ENCODE results near the gene COX20. TPM values are rescaled to one million over a fixed set of nuclear protein-coding genes. Genes with fewer than 3 reads are reported as not detected.

Gene COX20
- total RNA-seq, 1 donor from 2014 or later: 30.0 TPM

DNA sequence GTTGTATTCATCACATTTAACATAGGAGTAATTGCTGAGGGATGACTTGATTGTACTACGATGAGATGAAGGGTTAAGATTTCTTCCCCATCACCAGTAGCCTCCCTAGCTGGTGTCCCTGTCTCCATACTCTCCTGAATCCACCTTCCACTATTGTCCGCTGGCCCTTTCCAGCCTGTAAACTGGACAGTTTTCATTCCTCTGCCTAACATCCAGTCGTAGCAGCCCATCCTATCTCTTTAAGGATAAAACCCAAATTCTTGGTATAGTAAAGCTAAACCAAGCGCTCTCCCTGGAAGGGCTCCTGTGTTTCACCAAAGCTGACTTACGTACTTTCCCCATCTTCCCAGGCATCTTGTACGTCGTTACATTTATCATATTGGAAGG is 670 bp downstream of the COX20 start:
- no peaks in the 10 kb centered on the region for H3K27me3 Mint-ChIP-seq
- peak; percentile 72 for DNase-seq
- H3K9me3 Mint-ChIP-seq: peaks cover 8% of the 10 kb centered on the region
- intact Hi-C loops (cut with micrococcal nuclease): loop anchor here (1.0 to 10.0 kb wide), 6 partner anchors 8 to 1499 kb away; partner anchors contain the start of gene KIF26B
- peaks cover 49% of the 10 kb centered on the region for H3K4me1 Mint-ChIP-seq
- H3K4me3 Mint-ChIP-seq: peak overlapping the region; percentile 91
- peaks cover 44% of the 10 kb centered on the region for H3K36me3 Mint-ChIP-seq (ENCODE audit: low read depth)
- H3K27ac Mint-ChIP-seq: peak overlapping the region; percentile 99

DNA sequence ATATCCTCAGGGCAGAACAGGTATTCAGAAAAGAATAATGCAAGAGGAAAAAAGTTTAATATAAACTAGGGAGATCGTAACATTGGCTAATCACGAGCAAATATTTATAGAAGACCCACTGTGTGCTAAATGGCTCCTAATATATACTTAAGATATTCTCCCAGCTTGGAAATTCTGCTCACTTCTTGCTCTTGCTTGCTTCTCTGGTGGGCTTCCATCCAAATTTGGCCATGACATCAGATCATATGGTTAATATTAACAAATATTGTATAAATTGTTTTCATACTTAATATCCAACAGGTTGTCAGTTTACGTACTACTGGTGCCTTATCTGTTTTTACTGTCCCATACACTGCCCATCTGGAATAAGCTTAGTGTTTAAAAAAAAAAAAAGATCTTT is 1.1 kb downstream of the COX20 start:
- H3K4me3 Mint-ChIP-seq: peak overlapping the region; percentile 91
- peaks cover 8% of the 10 kb centered on the region for H3K9me3 Mint-ChIP-seq
- H3K36me3 Mint-ChIP-seq (ENCODE audit: low read depth): peaks cover 47% of the 10 kb centered on the region
- no peak for DNase-seq
- intact Hi-C loops (cut with micrococcal nuclease): loop anchor here (1.0 to 10.0 kb wide), 6 partner anchors 8 to 1498 kb away; partner anchors contain the start of gene KIF26B
- no peaks in the 10 kb centered on the region for H3K27me3 Mint-ChIP-seq
- peaks cover 51% of the 10 kb centered on the region for H3K4me1 Mint-ChIP-seq
- H3K27ac Mint-ChIP-seq: peak overlapping the region; percentile 99

DNA sequence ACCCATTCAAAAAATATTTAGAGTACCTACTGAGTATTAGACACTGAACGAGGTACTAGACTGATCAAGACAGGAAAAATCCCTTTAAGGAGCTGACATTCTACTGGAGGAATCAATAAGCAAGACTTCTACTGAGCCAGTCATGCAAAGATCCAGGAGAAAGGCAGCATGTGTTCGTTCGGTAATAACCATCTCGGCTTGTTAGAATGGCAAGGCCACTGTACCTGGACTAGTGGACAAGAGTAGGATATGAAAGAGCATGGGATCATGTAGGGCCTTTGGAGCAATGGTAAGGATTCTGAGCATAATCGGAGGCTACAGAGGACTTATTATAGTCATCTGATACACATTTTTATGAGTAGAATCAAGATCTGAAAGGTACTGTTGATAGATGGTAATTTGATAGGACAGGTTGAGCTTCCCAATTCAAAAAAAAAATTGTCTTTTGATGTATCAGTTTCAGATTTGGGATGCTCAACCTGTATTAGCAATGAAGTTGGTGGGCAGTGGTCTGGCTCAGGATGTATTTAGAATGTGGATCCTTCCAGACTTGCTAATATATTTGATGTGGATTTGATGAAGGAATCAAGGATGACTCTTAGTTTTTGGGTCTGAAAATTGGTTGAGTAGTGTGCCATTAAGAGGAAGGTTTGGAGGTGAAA is 2.3 kb downstream of the COX20 start:
- Mint-ChIP-seq H3K27ac (peak overlapping the region; percentile 57), H3K4me3 (peak overlapping the region; percentile 91), H3K9me3 (peaks cover 8% of the 10 kb centered on the region), H3K27me3 (no peaks in the 10 kb centered on the region), H3K36me3 (ENCODE audit: low read depth) (peaks cover 55% of the 10 kb centered on the region), H3K4me1 (peaks cover 55% of the 10 kb centered on the region)
- DNase-seq: no peak
- intact Hi-C loops (cut with micrococcal nuclease): loop anchor here (10.0 kb wide), 5 partner anchors 317 to 1497 kb away; partner anchors contain the start of gene KIF26B

DNA sequence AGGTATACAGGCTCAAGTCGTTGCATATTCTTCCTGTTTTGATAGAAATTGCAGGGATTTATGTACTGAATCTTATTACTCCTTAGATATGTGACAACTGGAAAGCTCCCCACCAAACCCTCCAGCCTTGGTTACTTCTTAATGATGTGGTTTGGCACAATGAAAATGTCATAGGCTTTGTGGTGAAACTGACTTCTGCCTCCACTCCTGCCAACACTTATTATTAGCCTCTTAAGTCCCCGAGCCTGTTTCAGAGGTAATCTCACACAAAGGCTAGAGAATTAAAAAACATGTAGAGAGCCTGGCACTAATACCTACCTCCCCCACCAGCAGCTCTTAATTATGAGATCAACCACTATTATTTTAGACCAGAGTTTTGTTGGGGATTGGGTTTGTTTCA is 4.2 kb downstream of the COX20 start:
- Mint-ChIP-seq H3K27ac (no peak overlapping the region), H3K27me3 (no peaks in the 10 kb centered on the region), H3K36me3 (ENCODE audit: low read depth) (peaks cover 68% of the 10 kb centered on the region), H3K4me3 (no peak overlapping the region), H3K4me1 (peaks cover 51% of the 10 kb centered on the region), H3K9me3 (peaks cover 8% of the 10 kb centered on the region)
- intact Hi-C loops (cut with micrococcal nuclease): loop anchor here (10.0 kb wide), 5 partner anchors 315 to 1495 kb away; partner anchors contain the start of gene KIF26B
- no peak for DNase-seq

DNA sequence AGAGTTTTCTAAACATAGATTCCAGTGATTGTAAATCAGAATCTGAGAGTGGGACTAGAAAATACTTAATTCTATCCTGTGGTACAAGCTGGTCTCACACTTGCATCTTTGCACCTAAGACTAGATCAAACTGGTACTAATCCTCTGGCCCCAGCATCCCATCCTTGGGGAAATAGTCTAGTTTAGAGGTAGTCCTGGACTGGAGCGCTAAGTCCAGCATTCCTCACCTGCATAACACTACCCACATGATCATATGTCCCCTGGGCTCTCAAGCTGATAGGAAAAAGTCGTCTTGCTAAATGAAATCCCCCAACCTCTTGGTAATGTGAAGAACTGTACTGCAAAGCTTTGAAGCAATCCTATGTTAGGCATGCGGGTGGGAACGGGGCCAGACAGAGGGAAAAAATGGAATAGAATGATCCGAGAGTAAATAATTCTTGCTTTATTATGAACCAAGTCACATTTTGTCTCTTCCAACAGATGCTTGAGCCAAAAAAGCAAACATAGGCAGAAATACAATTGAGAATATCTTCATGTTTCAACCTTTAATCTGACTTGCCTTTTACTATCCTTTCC is 4.8 kb downstream of the COX20 start:
- H3K4me1 Mint-ChIP-seq: peaks cover 50% of the 10 kb centered on the region
- intact Hi-C loops (cut with micrococcal nuclease): no loop called here
- H3K4me3 Mint-ChIP-seq: no peak overlapping the region
- H3K27me3 Mint-ChIP-seq: no peaks in the 10 kb centered on the region
- peak overlapping the region; percentile 39 for H3K27ac Mint-ChIP-seq
- DNase-seq: no peak
- H3K36me3 Mint-ChIP-seq (ENCODE audit: low read depth): peaks cover 72% of the 10 kb centered on the region
- peaks cover 8% of the 10 kb centered on the region for H3K9me3 Mint-ChIP-seq

DNA sequence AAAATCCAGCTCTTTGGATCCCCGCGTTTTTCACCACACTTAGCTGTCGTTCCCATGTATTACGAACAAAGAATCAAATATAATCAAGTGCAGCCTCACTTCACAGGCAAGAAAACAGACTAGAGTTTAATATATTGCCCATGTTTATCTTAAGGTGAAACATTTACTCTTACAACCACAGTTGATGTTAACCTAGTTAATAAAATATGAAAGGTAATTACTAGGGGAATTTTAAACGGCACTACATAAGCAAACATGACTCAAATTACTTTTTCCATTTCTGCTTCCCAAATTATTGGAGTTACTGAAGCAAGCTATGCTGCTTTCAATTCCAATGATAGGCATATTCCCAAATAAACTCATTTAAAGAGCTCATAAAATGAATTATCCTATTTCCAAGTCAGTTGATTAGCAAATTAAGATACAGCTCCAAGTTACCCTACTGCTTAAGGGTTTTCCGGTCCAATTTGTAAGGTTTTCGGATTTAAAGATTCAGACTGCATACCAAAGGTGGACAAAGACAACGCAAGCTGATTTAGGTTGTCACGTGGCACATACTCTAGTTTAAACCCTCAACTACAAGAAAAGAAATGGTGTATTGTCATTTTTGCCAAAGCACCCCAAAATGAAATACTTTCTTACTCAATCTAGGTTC is 5.9 kb downstream of the COX20 start:
- peaks cover 8% of the 10 kb centered on the region for H3K9me3 Mint-ChIP-seq
- intact Hi-C loops (cut with micrococcal nuclease): no loop called here
- DNase-seq: no peak
- peaks cover 77% of the 10 kb centered on the region for H3K36me3 Mint-ChIP-seq (ENCODE audit: low read depth)
- H3K27me3 Mint-ChIP-seq: no peaks in the 10 kb centered on the region
- peaks cover 53% of the 10 kb centered on the region for H3K4me1 Mint-ChIP-seq
- no peak overlapping the region for H3K4me3 Mint-ChIP-seq
- no peak overlapping the region for H3K27ac Mint-ChIP-seq

DNA sequence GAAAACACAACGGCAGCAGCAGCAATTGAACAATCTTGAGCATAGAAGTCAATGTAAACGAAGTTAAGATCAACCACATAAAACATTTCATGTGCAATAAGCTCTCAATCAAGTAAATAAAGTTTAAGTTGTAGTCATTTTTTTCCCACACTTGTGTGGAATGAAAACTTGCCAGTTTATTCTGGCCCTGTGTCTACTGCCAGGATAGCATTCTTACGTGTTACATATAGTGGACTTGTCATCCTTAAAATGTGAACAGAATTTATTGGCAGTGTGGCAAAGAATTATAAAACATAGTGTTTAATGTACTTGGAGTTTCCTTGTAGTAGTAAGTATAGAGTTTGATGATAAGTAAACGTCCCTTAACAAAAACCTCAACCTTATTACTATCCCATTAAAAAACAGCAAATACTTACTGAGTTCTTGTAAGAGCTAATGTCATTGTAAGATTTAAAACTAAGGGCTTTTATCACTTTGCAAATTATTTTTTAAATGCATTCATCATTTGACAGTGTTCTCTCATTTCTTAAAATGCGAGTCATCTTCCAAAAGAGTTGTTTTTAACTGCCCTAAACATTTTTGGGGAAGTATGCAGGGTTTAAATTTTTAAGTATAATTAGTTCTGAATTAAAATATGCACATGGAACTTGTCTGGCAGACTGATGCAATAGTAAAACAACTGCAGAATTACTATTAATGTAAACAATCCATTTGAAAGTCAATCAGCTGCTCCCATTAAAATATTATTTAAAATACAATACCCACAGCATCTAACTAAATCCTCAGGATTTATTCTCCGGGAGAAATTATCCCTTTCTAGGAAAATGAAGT is 7.9 kb downstream of the COX20 start:
- intact Hi-C loops (cut with micrococcal nuclease): no loop called here
- H3K27me3 Mint-ChIP-seq: no peaks in the 10 kb centered on the region
- H3K9me3 Mint-ChIP-seq: no peaks in the 10 kb centered on the region
- peaks cover 76% of the 10 kb centered on the region for H3K36me3 Mint-ChIP-seq (ENCODE audit: low read depth)
- peaks cover 43% of the 10 kb centered on the region for H3K4me1 Mint-ChIP-seq
- H3K27ac Mint-ChIP-seq: no peak overlapping the region
- DNase-seq: no peak
- H3K4me3 Mint-ChIP-seq: no peak overlapping the region

DNA sequence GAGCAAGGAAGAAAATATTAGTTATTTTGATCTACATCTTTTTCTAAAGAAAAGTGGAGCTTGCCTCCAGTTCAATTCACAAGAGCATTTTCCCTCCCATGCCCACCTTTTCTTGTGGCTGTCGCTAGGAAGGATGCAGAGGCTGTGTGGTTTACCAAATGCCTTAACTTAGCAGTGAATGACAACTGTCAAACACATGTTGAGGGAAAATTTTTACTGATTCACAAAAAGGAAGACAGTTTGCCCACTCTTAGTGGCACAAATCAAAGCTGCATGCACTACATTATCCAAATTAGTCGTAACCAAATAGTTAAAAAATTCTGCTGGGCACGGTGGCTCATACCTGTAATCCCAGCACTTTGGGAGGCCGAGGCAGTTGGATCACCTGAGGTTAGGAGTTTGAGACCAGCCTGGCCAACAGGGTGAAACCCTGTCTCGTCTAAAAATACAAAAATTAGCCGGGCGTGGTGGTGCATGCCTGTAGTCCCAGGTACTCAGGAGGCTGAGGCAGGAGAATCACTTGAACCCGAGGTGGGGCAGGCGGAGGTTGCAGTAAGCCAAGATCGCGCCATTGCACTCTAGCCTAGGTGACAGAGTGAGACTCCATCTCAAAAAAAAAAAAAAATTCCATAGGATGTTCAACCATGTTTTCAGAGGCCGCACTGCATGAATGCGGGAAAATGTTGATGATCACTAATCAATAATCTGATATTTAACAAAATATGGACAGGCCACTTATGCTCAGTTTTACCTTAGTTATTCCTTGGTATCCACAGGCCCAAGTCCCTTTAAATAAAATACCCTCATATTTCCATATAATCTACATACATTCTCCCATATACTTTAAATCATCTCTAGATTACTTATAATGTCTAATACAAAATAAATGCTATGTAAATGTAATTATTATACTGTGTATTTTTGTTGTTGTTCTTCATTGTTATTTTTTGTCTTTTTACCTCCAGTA is 9.0 kb downstream of the COX20 start:
- intact Hi-C loops (cut with micrococcal nuclease): loop anchor here (1.0 kb wide), 1 partner anchor 8 kb away; no protein-coding TSS in a partner anchor
- DNase-seq: no peak
- peak overlapping the region; percentile 15 for H3K4me3 Mint-ChIP-seq
- peaks cover 43% of the 10 kb centered on the region for H3K4me1 Mint-ChIP-seq
- H3K9me3 Mint-ChIP-seq: no peaks in the 10 kb centered on the region
- peak overlapping the region; percentile 51 for H3K27ac Mint-ChIP-seq
- peaks cover 80% of the 10 kb centered on the region for H3K36me3 Mint-ChIP-seq (ENCODE audit: low read depth)
- H3K27me3 Mint-ChIP-seq: no peaks in the 10 kb centered on the region

DNA sequence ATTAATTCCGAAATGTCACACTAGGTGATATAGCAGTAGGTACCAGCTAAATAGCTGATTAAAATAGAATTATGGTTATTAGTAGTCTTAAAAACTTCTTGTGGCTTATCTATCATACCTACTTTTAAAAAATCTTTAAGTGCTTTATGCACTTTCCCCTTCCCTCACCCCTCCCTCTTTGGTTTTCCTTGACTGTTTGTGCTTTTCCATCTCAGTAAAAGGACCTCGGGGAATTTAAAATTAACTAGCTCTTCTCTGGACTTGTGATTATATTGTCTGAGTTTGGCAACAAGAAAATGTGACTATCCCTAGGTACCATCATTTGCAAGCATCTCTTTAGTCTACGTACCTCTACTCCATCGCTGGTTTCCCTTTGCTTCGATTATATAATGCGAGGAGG is 11.2 kb downstream of the COX20 start:
- Mint-ChIP-seq H3K27me3 (no peaks in the 10 kb centered on the region), H3K9me3 (no peaks in the 10 kb centered on the region), H3K36me3 (ENCODE audit: low read depth) (peaks cover 80% of the 10 kb centered on the region), H3K4me3 (no peak overlapping the region), H3K4me1 (peaks cover 38% of the 10 kb centered on the region), H3K27ac (no peak overlapping the region)
- intact Hi-C loops (cut with micrococcal nuclease): no loop called here
- no peak for DNase-seq

DNA sequence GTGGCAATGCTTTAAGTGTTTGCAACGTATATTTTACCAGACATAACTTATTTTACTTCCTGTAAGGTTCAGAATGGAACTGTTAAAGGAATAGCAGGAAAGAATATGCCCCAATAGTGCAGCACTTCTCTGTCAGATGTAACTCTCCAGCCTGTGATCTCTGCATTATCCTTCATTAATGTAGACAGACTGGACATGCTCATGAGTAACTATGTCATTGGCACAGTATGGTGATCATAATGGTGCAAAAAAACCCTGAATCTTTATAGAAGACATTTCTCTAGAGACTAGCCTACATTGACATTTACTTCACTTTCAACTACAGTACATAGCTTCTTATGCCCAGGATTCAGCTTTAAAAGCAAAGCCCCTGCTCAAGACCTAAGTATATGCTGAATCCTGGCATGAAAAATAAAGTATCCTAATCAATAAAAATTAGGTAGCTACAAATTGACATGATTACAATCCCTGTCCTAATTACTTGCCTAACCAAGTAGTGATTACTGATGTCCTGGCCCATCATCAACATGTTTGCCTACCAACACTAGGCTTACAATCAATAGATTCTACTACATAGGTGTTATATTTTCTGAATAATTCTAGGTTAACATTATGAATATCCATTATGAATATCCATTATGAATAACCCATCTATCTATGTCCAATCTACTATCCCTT is 13.9 kb downstream of the COX20 start:
- H3K4me1 Mint-ChIP-seq: peaks cover 43% of the 10 kb centered on the region
- no peak overlapping the region for H3K4me3 Mint-ChIP-seq
- peaks cover 84% of the 10 kb centered on the region for H3K36me3 Mint-ChIP-seq (ENCODE audit: low read depth)
- H3K27me3 Mint-ChIP-seq: no peaks in the 10 kb centered on the region
- DNase-seq: no peak
- intact Hi-C loops (cut with micrococcal nuclease): no loop called here
- H3K27ac Mint-ChIP-seq: peak overlapping the region; percentile 54
- no peaks in the 10 kb centered on the region for H3K9me3 Mint-ChIP-seq

DNA sequence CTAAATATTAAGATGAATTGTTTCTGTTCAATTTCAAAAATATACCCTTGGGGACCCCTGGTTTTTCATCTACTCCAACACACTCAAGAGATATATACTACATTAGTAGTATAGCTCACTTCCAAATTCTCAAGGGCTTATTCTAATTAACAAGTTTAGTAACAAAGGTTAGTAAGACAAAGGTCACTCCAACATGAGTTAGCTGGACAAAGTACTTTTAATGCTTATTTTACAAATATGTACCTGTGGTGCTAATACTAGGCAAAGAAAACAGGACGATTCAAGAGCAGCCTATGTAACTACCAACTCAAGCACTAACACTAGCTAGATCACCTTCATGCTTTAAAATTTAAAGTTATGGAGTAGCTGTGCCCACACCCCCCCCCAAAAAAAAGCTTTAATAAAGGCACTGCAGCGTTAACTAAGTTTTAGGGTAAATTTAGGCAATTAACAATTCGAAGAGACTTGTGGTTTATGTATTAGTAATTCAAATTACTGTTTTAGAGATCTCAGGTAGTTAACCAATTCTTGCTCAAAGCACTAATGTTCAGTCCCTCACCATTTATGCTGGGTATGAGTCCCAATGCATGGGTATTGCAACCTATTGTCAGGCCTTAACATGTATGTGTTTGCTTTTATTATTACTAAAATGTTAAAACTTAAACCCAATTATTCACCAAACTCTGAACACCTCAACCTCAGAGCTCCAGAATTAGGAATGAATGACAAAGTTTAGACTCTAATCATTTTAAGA is 14.8 kb downstream of the COX20 start:
- peaks cover 86% of the 10 kb centered on the region for H3K36me3 Mint-ChIP-seq (ENCODE audit: low read depth)
- H3K9me3 Mint-ChIP-seq: no peaks in the 10 kb centered on the region
- H3K4me3 Mint-ChIP-seq: no peak overlapping the region
- DNase-seq: no peak
- intact Hi-C loops (cut with micrococcal nuclease): no loop called here
- peaks cover 51% of the 10 kb centered on the region for H3K4me1 Mint-ChIP-seq
- H3K27me3 Mint-ChIP-seq: no peaks in the 10 kb centered on the region
- H3K27ac Mint-ChIP-seq: no peak overlapping the region

DNA sequence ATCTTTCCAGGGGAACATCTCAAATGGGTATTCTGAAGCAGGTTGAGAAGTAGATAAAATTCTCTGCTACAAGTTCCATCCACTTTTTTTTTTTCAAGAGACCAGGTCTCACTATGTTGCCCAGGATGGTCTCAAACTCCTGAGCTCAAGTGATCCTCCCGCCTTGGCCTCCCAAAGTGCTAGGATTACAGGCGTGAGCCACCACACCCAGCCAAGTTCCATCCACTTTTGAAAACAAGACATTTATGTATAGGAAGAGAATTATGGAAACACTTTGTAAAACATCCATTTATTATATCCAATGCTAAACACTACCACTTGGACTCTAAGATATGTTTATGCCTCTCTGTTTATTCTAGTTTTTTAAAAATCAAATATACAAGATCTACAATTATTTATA is 15.4 kb downstream of the COX20 start:
- Mint-ChIP-seq H3K27ac (peak overlapping the region; percentile 66), H3K36me3 (ENCODE audit: low read depth) (peaks cover 86% of the 10 kb centered on the region), H3K4me3 (no peak overlapping the region), H3K27me3 (no peaks in the 10 kb centered on the region), H3K9me3 (no peaks in the 10 kb centered on the region), H3K4me1 (peaks cover 52% of the 10 kb centered on the region)
- intact Hi-C loops (cut with micrococcal nuclease): no loop called here
- peak; percentile 52 for DNase-seq
